RCC 7860 (cell line): Measurements from ENCODE around the gene CUEDC2.
A peak's percentile ranks its signal among the peaks of the same experiment; 100 is the strongest.

Experiments used
- DNase-seq: peaks from one replicate; pipeline ENCODE4 v3.0.0-alpha.2; 2015; ENCODE audit warnings: low spot score
- FAIRE-seq: peaks from 2 replicates; lab custom pipeline; 2012; peaks lifted over from hg19 to GRCh38; lab: Jason Lieb, UNC

The CUEDC2 gene

DNA sequence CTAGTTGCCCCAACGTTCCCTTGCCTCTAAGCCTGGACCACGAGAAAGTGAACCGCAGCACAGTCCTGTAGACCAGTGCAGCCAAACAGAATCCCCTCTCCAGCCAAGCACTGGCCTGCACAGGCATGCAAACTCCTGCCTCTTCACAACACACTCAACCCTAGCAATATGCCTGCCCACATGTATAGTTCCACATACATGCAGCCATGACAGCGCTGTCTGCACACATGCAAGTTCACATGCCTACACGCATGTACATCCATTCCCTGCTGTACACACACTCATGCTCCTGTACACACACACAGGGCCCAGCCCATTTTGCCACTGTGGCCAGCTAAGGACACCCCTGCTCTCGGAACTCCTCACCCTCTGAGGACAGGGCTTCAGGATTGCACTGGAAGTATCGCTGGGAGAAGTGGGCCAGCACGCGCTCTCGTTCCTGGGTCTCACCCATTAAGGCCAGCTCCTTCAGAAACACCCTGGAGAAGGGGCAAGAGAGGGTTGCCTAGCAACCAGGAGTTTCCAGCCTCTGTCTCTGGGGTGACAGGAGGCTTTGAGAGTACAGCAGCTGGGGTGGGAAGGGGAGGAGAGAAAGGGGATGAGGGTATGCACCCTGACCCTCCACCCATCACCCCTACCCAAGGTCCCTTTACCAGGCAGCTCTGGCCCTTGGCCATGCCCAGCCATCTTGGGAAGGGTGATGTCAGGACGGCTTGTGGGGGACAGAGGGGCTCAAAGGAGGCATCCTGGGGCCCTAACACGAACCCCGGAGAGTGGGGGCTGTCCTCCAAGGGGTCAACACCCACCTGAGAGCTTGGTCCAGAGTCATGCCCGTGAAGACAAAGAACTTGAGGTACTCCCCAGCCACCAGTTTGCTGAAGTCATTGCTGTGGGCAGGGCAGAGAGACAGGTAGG, 20.8 kb downstream of the CUEDC2 start:
- DNase-seq (no peak), FAIRE-seq (no peak)

DNA sequence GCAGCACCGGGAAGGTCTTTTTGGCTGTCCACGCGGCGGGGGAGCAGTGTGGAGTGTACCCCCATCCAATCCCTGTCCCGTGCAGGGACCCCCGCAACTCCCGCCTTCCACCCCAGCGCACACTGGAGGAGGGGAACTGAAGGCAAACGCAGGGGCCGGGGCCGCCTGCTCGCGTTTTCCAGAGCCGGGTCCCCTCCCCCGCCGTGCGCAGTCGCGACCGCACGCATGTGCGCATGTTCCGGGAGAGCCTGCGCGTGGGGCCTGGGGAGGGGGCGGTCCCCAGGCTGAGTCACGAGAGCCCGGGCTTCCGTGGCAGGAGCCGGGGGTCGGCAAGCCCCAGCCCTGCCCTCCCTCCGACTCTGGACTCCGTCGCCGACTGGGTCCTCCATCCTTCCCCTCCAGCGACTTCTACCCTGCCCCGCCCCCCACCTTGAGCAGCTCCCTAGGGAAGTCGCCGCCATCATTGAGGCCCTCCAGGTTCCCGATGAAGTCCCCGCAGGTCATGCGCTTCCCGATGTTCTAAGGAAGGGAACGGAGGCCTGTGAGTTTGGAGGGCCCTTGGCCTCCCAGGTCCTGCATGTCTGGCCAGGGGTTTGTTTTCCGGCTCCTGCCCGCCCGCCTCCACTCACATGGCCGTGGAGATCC, 21.8 kb downstream of the CUEDC2 start:
- FAIRE-seq = no peak
- no peak for DNase-seq

DNA sequence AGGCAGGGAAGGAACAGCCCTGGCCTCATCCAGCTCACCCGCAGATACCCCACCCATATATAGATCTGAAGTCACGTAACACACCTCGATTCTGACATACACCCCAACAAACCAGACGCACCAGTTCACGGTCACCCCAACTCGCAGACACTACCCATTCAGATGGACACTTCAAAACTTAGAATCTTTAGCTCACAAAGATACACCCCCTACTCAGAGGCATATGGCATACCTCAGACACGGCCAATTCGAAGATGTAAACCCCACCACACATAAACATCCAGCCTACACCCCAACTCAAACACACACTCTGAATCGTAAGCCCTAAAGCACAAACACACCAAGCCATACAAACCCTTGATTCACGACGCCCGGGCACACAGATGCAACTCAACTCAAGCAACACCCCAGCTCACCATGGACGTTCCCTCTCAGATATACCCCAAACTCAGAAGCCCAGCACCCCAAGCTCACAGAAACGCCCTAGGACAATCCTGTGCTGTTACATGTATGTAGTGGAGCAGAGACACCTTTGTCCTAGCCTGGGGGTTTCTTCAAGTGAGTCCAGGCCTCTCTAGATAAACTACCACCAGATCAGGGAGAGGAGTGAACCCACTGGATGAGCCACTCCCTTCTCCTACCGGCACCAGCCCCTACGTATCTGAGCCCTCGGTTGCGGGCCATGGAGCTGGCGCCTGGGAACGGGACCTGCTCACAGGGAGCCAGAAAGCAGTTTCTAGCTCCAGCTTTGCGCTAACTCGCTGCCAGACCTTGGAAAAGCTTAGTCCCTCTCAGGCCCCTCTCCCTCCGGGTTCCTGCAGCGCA, 22.6 kb downstream of the CUEDC2 start:
- FAIRE-seq (no peak), DNase-seq (no peak)

DNA sequence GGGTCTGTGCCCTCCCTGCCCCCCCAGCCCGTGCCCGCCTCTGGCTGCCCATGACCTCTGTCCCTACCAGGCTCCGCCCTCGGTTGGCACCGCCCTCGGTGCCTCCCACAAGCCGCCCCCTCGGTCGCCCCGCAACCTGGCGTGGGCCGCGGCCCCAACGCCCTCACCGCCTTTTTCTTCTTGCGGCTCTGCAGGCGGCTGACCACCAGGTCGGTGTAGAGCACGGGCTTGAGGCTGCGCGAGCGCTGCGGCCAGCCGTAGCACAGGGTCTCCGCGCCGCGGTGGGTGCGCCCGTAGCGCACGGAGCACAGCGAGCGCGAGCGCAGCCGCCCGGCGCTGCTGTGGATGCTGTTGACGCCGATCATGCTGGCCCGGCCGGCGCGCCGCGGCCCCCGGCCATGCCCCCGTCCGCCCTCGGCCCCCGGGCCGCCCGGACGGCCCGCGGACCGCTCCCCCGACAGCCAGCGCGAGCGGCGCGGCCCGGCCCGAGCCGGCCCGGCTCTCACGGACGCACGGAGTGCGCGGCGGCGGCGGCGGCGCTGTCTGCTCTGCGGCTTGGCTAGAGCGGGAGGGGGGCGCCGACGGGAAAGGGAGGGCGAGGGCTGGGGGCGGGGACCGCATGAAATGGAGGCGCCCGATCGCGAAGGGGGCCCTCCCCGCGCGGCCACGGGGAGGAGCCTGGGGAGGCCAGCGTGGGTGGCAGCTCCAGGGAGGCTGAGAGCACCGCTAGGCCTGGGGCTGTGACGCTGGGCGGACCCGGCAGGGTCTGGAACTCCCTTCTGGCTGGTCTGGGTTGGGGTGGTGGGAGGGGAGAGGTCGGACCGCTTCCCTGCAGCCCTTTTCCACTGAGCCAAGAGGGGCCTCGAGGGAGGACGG, 23.4 kb downstream of the CUEDC2 start:
- DNase-seq = no peak
- FAIRE-seq = no peak

DNA sequence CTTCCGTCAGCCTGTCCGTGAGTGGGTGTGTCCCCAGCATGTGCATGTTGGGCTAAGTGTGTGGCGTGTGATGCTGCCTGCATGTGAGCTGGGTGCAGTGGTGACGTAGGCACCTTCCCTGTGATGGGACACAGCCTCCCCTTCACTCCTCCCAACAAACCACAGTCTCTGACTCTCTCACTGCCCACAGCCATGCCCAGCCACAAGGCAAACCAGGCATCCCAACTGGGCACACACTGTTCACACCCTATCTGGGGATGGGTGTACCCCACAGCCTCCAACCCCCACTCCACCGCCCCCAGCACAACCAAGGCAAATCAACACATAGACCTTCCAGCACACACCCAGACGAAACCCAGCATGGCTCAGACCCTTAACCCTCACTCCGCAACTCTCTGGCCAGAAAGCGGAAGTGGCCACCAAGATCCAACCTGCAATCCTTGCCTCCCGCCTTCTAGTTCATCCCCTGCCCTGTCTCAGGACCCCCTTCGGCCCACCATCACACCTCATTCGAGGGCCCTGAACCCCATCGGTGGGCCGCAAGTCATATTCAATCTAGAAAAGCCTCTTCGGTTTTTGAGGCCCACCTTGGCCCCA, 24.1 kb downstream of the CUEDC2 start:
- FAIRE-seq (no peak), DNase-seq (no peak)

DNA sequence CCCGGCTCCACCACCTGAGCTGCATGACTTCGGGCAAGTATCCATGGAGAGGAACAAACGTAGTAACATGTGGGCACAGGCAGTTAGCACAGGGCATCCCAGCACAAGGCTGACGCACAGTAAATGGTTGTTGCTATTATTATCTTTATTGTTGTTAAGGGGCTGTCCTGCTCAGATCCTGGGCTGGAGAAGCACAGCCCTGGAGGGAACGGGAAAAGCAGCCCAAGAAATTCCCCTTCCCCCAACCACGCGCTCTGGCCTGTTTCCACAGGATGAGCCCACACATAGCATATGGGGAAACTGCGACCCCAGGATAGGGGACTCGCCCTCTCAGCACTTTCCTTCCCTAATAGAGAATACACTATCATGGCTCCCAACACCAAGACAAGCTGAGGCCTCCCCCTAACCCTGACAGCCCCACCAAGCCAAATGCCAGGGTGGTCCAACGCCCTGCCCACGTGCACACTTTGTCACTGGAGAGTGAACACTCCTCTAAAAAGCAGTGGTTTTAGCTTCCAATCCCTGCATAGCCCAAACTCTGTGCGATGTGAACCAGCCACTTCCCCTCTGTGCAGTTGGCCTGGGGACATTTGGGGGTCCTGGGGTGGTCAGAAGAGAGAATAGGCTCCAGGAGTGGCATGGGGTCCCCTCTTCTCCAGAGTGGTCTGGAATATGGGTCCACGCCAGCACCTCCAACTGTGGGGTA, 24.8 kb downstream of the CUEDC2 start:
- FAIRE-seq = no peak
- no peak for DNase-seq

DNA sequence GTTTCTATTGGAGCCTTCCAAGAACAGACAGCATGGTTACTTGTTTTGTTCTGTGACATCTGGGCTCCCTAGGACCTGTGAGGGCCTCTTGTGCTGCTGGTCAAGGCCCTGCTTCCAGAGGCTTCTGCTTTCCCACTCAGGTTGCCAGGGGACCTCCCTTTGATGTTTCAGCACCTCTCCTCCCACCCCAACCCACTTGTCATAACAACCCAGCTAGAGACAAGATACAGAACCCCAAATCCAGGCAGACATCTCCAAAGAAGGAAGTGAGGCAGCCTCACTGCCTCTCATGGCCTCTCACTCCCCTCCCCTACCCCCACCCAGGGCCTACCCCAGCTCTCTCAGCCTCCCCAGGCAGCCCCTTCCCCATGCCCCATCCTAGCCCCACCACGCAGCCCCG, 25.6 kb downstream of the CUEDC2 start:
- DNase-seq (no peak), FAIRE-seq (no peak)

DNA sequence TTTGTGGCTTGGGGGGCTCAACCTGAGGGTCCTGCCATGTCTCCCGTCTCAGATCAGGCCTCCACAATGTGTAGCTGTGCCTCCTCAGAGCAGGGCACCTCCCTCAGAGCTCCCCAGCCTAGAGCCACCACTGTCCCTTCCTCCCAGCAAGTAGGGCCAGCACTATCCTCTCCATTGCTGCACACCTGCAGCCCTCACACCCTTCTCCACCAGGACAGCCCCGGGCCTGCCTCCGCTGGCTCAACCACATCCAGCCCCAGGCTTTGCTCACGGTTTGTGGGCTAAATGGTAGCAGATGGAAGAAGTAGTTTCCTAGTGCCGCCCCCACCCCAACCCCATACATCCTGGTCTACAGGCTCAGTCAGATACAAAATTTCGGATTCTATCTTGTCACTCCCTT, 26.7 kb downstream of the CUEDC2 start:
- DNase-seq (no peak), FAIRE-seq (no peak)

DNA sequence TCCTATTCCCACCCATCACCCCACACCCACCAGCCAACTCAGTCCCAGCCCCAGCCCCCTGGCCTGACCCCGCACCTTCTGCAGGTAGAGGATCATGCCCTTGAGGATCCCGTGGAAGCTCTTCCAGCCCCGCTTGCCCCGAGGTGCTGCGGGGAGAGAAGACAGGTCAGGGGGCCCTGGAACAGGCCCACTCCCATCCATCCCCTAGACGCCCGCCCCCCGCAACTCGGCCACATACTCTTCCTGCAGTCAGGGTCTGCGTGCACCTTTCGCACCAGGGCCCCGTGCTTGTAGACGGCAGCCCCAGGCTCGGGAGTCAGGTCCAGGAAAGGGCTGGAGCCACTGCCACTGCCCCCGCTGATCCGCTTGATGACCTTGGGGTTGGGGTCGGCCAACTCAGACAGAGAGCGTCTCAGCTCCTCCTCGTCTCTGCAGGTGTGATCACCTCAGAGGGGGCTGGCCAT, 27.2 kb downstream of the CUEDC2 start:
- FAIRE-seq (no peak), DNase-seq (no peak)

DNA sequence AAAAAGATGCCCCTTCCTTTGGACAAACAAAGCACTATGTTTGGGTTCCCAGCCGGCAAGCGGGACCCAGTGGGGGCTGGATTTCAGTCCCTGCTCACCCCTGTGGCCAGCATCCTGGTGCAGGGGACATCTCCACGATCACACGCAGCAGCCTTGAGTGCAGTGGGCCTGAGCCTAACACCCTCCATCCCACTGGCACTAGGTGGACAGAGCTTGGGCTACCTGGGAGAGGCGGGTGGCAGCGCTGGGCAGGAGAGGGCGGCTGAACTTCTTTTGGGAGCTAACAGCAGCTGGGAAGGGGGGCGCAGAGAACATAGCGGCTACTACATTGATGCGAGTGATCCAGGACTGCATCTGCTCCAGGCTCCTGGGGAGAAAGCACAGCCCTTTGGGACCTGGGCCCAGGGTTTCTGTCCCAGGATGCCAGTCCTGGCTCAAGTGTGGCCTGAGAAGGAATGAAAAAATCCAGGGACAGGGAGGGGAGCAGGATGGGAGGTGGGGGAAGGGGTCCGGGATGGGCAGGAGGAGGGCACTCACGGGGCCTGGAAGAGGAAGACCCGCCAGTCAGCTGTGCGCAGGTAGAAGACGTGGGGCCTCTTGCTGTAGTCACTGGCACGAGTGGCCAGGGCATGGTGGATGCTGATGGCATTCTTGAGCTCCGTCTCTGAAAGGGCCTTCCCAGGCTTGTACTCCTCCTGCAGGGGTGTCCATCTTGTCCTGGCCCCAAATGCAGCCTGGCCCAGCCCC, 27.8 kb downstream of the CUEDC2 start:
- FAIRE-seq = no peak
- no peak for DNase-seq

DNA sequence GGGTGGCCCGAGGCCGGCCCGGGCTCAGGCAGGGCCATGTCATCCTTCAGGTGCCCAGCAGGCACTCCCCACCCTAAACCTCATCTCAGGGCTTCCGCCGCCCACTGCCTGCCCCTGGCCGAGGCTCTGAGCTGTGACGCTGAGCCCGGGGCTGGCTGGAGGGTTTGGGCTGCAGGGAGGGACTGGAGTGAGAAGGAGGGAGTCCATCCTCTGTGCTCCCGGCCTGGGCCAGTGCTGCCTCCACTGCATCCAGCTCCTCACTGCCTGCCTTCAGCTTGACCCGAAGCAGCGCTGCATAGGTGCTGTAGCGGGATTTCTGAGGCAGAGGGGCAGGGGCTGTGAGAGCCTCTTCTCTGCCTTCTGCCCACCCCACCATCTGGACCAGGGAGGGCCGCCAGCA, 29.3 kb downstream of the CUEDC2 start:
- FAIRE-seq = no peak
- DNase-seq = no peak

DNA sequence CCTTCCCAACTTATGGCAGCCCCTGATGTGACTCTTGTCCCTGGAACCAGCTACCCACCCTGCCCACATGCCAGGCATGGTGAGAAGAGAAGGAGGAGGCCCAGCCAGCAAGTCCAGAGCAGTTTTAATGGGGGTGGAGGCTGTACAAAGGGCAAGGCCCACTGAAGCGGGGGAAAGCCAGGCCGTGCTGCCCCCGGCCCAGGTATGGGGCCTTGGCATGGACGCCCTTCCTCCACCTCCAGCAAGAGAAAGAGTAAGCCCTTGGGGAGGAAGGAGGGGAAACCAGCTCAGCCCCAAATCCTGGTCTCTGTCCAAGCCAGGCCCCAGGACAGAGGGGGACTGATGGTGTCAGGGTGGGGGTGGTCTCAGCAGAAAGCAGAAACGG, 29.9 kb downstream of the CUEDC2 start:
- no peak for DNase-seq
- no peak for FAIRE-seq

DNA sequence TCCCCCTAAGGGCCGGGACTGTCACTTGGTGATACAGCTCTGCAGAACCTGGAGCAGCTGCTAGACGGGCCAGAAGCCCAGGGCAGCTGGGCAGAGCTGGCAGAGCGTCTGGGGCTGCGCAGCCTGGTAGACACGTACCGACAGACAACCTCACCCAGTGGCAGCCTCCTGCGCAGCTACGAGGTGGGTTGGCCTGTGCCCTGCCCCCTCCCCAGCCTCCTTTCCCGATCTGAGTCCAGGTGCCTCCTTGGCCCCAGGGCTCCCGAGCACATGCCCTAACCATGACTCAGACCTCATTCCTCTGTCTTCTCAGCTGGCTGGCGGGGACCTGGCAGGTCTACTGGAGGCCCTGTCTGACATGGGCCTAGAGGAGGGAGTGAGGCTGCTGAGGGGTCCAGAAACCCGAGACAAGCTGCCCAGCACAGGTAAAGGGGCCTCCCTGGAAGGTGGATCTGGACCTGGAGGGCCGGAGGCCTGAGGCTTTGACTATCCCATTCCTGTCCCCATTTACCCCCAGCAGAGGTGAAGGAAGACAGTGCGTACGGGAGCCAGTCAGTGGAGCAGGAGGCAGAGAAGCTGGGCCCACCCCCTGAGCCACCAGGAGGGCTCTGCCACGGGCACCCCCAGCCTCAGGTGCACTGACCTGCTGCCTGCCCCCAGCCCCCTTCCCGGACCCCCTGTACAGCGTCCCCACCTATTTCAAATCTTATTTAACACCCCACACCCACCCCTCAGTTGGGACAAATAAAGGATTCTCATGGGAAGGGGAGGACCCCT, 30.5 kb downstream of the CUEDC2 start:
- peak; percentile 64 for DNase-seq
- FAIRE-seq = no peak

DNA sequence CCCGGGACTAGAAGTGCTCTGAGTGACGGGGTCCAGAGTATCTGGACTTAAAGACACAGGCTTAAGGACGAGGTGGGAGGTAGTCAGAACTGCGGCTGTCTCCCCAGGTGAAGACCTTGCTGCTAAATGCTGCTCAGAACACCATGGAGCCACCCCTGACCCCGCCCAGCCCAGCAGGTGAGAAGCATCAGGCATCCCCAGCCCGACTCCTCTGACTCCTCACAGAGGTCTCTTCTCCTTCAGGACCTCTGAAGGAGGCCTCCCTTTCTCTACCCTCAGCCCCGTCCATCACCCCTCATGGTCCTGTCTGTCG, 31.1 kb downstream of the CUEDC2 start:
- DNase-seq = no peak
- FAIRE-seq = no peak

DNA sequence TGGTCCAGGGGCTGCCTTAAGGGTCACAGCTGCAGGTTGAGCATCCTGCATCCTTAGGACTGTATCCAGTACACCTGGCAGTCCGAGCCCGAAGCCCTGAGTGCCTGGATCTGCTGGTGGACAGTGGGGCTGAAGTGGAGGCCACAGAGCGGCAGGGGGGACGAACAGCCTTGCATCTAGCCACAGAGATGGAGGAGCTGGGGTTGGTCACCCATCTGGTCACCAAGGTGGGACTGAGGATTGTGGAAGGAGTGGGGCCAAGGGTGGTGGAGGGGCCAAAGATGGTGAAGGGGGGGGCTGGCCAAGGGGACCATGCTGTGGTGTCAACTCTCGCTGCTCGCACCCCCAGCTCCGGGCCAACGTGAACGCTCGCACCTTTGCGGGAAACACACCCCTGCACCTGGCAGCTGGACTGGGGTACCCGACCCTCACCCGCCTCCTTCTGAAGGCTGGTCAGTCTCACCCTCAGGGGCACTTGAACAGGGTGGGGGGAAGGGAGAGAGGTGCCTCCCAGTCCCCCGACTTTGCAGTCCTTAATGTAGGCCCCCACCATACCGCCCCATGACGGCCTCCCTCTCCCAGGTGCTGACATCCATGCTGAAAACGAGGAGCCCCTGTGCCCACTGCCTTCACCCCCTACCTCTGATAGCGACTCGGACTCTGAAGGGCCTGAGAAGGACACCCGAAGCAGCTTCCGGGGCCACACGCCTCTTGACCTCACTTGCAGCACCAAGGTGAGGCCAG, 31.6 kb downstream of the CUEDC2 start:
- no peak for FAIRE-seq

DNA sequence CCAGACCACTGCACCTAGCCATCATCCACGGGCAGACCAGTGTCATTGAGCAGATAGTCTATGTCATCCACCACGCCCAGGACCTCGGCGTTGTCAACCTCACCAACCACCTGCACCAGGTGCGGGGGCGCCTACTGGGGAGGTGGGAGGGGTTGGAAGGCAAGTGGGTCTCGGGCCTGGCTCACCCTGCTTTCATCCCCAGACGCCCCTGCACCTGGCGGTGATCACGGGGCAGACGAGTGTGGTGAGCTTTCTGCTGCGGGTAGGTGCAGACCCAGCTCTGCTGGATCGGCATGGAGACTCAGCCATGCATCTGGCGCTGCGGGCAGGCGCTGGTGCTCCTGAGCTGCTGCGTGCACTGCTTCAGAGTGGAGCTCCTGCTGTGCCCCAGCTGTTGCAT, 32.3 kb downstream of the CUEDC2 start:
- FAIRE-seq (no peak), DNase-seq (no peak)

More for the DNA sequence above, 31.6 kb downstream of the CUEDC2 start:
- no peak for DNase-seq

DNA sequence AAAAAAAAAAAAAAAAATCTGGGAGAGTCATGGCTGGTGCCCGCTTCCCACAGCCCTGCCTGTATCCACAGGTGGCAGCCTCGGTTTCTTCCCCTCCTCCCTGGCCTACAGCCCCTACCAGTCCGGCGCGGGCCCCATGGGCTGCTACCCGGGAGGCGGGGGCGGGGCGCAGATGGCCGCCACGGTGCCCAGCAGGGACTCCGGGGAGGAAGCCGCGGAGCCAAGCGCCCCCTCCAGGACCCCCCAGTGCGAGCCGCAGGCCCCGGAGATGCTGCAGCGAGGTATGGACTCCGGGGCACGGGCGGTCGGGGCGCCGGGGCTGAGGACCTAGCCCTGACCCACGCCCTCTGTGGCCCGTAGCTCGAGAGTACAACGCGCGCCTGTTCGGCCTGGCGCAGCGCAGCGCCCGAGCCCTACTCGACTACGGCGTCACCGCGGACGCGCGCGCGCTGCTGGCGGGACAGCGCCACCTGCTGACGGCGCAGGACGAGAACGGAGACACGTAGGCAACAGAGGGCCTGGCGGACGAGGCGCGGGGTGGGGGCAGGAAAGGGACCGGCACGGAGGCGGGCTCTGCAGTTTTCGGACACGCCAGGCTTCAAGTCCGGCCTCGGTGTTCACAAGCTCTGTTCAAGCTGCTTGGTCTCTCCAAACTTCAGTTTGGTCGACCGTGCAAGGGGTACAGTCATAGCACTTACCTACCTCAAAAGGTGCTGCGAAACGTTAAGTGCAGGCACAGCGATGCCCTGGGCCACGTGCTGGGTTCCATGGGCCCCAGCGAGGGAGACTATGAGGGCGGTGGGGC, 33.0 kb downstream of the CUEDC2 start:
- no peak for FAIRE-seq
- DNase-seq = peak; percentile 75
